Measurements from ENCODE around the gene UIMC1.

The UIMC1 gene

DNA sequence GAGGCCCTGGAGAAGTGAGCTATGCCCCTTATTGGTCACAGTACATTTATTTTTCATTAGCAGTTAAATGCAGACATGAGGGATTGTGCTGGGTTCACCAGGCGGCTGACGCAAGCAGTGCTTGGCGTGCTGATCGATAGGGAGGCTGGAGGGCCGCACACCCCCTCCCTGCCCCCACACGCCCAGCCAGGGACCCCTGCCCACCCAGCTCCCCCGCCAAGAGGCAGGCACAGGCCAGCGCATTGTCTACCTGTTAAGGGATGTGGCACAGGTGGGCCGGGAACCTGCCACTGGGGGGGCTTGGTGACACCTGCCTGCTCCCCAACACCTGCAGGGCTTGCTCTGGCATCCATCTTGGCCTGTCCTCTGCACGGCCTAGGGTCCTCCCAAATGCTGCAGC lies 146.7 kb downstream of the UIMC1 start:
- no peaks in the 10 kb centered on the region for H3K36me3 ChIP-seq
- TF ChIP-seq Cebpa-rat (IDR thresholded peaks at IDR 0.05): no peak
- H3K9ac ChIP-seq: no peak overlapping the region
- no peak overlapping the region for H3K4me2 ChIP-seq
- no peak overlapping the region for H3K4me3 ChIP-seq
- peaks cover 85% of the 10 kb centered on the region for H3K27me3 ChIP-seq
- no peak overlapping the region for H3K27ac ChIP-seq
- H3K9me3 ChIP-seq: no peaks in the 10 kb centered on the region
- H3K4me1 ChIP-seq: peaks cover 22% of the 10 kb centered on the region
- peaks cover 53% of the 10 kb centered on the region for H4K20me1 ChIP-seq

DNA sequence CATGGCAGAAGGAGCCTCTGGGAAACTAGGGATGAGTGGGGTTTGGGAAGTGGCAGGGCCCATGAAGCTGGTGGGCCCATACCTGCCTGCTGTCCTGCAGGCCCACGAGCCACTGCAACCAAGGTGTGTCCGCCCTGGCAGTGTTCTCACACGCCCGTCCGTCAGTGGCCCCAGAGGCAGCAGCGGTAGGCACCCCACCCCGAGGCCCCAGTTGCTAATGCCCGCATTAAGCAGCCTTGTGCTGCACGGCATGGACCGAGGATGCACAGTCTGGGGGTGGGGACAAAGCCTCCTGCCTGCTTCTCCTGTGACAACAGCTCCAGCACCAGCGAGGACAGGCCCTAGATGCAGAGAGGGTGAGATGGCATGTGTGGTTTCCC lies 148.7 kb downstream of the UIMC1 start:
- Histone ChIP-seq H3K4me1 (peaks cover 16% of the 10 kb centered on the region), H3K9me3 (no peaks in the 10 kb centered on the region), H3K36me3 (no peaks in the 10 kb centered on the region), H3K4me3 (no peak overlapping the region), H3K4me2 (no peak overlapping the region), H3K27me3 (peaks cover 75% of the 10 kb centered on the region), H3K27ac (no peak overlapping the region), H3K9ac (no peak overlapping the region), H4K20me1 (peaks cover 39% of the 10 kb centered on the region)
- no peak for TF ChIP-seq Cebpa-rat (IDR thresholded peaks at IDR 0.05)

DNA sequence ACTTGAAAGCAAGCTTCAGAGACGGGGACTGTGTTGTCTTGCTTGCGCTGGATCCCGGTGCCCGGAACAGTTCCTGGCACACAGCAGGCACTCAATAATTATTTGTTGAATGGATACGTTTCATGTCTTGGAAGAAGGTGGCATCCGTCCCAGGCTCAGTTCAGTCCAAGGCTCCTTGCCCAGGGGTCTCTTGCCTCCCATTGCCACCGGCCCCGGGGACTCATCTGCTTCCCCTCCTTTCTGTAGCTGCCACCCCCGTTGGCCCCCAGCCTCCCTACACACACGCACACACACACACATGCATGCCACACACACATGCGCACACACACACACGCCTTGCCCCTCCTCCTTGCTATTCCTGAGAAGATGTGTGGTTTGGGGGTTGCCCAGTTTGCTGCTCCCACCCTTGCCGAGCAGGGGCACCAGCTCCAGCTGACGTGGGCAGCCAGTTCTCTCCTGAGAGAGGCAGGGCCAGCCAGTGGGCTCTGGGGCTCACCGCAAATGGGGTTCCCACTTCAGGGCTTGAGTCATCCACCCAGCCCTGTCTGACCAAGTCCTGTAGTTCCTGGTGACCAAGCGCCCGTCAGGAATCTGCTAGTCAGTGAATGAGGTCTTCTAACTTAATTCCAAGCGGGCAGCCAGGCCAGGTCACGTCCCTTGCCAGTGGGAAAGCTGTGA lies 149.2 kb downstream of the UIMC1 start:
- Histone ChIP-seq H3K9ac (no peak overlapping the region), H3K27ac (no peak overlapping the region), H4K20me1 (peaks cover 38% of the 10 kb centered on the region), H3K4me1 (peaks cover 11% of the 10 kb centered on the region), H3K9me3 (no peaks in the 10 kb centered on the region), H3K36me3 (no peaks in the 10 kb centered on the region), H3K4me3 (no peak overlapping the region), H3K4me2 (no peak overlapping the region), H3K27me3 (peaks cover 70% of the 10 kb centered on the region)
- no peak for TF ChIP-seq Cebpa-rat (IDR thresholded peaks at IDR 0.05)

DNA sequence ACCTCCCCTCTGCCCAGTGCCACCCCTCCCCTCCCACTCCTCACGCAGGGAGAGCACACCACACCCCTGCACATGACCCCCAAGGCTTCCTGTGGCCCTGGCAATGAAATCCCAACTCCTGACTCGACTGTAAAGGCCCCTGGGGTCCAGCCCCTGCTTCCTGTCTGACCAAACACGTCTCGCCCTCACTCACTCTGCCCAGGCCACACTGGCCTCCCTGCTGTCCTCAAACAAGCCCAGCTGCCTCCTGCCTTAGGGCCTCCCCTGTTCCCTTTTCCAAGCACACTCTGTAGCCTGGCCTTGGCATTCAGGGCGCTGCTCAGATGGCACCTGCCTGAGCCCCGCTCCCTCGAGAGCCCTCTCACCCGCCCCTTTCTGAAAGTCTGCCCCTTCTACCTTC lies 149.8 kb downstream of the UIMC1 start:
- Histone ChIP-seq H3K9ac (no peak overlapping the region), H3K36me3 (no peaks in the 10 kb centered on the region), H3K27me3 (peaks cover 63% of the 10 kb centered on the region), H3K4me1 (peaks cover 5% of the 10 kb centered on the region; the same call in 1 of the 2 replicates), H3K4me3 (no peak overlapping the region), H4K20me1 (peaks cover 37% of the 10 kb centered on the region), H3K27ac (no peak overlapping the region), H3K4me2 (no peak overlapping the region), H3K9me3 (no peaks in the 10 kb centered on the region)
- no peak for TF ChIP-seq Cebpa-rat (IDR thresholded peaks at IDR 0.05)

DNA sequence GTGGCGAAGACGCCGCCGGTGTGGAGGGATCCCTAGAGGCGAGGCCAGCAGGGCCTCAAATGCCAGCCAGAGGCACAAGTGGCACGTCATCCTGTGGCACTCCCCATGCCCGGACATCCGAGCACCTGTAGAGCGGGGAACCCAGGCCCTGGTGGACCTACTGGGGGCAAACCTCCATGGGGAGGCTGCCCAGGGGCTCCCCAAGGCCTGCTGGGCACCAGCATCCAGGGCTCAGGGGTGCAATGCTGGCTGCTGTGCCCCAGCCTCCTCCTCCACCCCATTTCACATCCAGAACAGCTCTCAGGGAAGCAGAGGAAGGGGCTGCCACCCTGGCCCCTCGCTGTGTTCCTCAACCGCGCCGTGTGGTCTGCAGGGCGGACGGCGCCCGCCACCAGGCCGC lies 151.0 kb downstream of the UIMC1 start:
- H4K20me1 ChIP-seq: peaks cover 26% of the 10 kb centered on the region; the same call in 1 of the 2 replicates
- no peaks in the 10 kb centered on the region for H3K4me1 ChIP-seq
- H3K27me3 ChIP-seq: peaks cover 54% of the 10 kb centered on the region; the same call in 1 of the 2 replicates

More for the DNA sequence above, 151.0 kb downstream of the UIMC1 start:
- no peak overlapping the region for H3K4me3 ChIP-seq
- H3K4me2 ChIP-seq: no peak overlapping the region
- H3K9me3 ChIP-seq: no peaks in the 10 kb centered on the region
- H3K9ac ChIP-seq: no peak overlapping the region
- H3K36me3 ChIP-seq: no peaks in the 10 kb centered on the region
- no peak for TF ChIP-seq Cebpa-rat (IDR thresholded peaks at IDR 0.05)
- no peak overlapping the region for H3K27ac ChIP-seq

Data from BLaER1 (cell line).